GM12874 (cell line): ENCODE data around the gene RAB5IF.

ENCODE experiments used
- CTCF ChIP-seq: IDR thresholded peaks from 2 replicates; pipeline ENCODE4 v1.5.1; 2011; ENCODE audit warnings: low read depth, mild to moderate bottlenecking, control low read depth, low read length, moderate library complexity; ENCODE audit not compliant: insufficient read depth

Gene RAB5IF

GRCh38 chr20:36573103-36573797 is 32.3 kb upstream of the RAB5IF start, which contains the start of gene TGIF2:
TGIF2 (plus strand) TSS chr20:36573597; CDS start chr20:36578775, 5,178 bp downstream.
- TF ChIP-seq CTCF, result no peak

- no peak for TF ChIP-seq CTCF
These were observed 31.7 kb upstream of the RAB5IF start for GRCh38 chr20:36573798-36574365.

- no peak for TF ChIP-seq CTCF
These were observed 31.0 kb upstream of the RAB5IF start for GRCh38 chr20:36574366-36575135.

GRCh38 chr20:36576081-36576445 is 29.5 kb upstream of the RAB5IF start:
- no peak for TF ChIP-seq CTCF

- no peak for TF ChIP-seq CTCF
These were observed 27.1 kb upstream of the RAB5IF start for GRCh38 chr20:36578356-36579041.

- no peak for TF ChIP-seq CTCF
These were observed 25.5 kb upstream of the RAB5IF start for GRCh38 chr20:36579996-36580545.

- no peak for TF ChIP-seq CTCF
These were observed 23.3 kb upstream of the RAB5IF start for GRCh38 chr20:36582322-36582721.
